GM20431 (cell line): ENCODE measurements around the gene GFRA1.

ENCODE experiments used
- in situ Hi-C: fragments of 300-500 bp; cut with MseI, MboI; formaldehyde crosslinking; loops from one replicate; pipeline ENCODE4 v1.15.0; 2020; ENCODE audit warnings: low sequenced_read_pairs; ENCODE audit not compliant: unreplicated experiment

The GFRA1 gene

DNA sequence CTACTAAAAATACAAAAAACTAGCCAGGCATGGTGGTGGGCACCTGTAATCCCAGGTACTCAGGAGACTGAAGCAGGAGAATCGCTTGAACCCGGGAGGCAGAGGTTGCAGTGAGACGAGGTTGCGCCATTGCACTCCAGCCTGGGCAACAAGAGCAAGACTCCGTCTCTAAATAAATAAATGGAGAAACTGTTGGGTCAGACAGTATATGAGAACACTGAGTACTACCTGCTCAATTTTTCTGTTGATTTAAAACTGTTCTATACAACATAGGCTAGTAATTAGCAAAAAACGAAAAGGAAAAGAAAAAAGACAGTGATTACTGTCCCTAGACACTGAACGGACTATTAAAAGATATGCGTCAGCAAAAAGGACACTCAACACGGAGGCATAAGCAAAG is 26.7 kb downstream of the GFRA1 start:
- in situ Hi-C loops: no loop called here

DNA sequence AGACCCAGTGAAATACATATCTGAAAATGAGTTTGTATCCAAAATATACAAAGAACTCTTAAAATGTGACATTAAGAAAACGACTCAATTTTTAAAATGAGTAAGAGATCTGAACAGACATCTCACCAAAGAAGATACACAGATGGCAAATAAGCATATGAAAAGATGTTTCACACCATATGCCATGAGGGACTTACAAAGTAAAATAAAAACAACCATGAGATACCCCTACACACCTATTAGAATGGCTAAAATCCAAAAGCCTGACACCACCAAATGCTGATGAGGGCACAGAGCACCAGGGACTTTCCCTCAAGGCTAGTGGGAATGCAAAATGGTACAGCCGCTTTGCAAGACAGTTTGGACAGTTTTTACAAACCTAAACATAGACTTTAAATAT is 27.9 kb downstream of the GFRA1 start:
- in situ Hi-C loops: no loop called here

DNA sequence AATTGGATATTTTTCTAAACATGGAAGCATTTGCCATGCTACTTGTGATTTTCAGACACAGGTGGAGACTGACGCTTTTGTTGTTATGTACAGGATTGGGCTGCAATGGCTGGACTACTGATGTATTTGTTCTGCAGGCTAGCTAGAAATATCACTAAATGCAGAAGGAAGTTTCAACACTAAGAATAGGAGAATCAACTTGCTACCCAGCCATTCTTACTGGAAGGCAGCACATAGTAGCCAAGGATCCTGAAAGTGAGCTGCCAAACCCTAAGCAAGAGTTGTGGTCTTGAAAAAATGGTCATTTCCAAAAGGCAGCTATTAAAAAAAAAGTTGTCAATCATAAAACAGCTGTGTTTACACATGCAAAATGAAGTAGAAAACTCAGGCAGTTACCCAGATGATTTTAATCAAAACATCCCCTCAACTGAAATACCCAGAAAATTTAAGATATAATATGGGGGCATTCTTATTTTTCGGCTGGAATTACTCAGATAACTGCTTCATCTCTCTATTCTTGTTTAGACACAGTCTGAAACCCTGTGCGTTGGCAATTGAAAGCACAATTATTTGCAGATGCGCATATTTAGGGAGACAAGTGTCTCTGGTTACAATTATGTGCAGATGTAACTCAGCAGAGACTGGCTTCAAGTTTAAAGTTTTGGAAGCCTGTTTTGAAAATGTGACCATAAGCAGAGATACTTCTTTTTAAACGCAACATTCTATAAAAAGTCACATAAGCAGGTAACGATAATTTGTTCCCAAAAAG is 31.2 kb downstream of the GFRA1 start:
- in situ Hi-C loops: no loop called here

DNA sequence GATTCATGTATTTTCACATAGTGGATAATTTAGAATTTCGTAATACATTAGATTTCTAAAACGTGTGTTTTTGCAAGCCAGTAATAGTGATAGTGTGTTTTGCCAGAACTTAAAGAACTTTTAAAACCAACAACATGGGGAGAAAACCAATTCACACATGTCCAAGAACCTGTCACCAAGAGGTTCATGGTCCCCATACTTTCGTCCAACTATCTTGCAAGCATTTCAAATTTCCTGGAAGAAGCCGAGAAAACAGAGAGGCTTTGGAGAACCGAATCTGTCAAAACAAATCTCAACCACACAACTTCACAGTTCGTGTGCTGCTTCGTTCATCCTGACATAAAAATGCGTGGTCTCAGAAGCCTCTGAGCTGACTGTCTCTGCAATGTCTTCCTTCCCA is 31.9 kb downstream of the GFRA1 start:
- in situ Hi-C loops: no loop called here

DNA sequence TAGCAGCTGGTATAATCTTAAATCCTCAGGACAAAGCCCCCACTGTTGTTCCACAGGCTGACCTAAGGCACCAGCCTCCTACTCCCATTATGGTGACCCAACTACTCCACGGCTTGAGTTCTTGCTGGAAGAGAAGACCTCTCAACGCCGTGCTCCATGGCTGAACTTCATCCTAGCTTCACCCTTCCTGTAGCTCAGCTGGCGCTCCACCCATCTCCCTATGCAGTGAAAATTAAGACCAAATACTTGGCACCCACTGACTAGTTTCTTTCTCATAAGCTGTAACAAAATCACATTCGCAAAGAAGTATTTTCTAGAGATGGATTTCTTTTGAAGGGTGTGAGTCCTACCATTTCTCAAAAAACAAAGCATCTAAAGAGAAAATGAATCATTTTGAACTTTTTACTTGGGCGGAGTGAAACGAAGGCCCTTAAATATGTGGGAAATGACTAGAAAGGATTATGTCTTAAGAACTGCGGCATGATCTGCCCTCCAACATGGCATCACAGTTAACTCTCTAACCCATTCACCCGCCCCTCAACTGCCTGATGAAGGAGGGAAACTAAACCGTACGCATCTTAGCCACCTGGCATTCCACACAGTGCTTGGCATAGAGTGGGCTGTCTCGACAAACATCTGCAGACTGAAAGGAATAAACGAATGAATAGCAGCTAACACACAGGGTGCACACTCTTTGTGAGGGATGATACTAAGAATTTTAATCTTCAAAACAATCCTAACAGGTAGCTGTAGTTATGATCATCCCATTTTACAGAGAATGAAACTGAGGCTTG is 32.7 kb downstream of the GFRA1 start:
- in situ Hi-C loops: no loop called here

DNA sequence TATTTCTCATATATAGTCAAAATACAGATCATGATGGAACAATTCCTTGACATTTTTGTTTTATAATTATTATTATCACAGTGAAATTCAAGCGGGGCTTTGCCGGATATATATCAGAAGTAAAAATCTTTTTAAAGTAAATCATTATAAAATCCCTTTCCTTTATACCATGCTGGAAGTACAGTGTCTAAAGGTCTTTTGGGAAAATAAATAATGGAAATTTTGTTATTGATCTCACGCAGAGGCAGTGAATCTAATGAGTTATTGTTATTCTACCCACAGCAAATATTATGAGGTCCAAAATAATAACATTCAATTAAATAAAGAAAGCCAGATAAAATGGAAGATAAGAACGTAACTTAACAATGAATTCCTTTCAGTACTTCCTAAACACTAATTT is 33.8 kb downstream of the GFRA1 start:
- in situ Hi-C loops: no loop called here

DNA sequence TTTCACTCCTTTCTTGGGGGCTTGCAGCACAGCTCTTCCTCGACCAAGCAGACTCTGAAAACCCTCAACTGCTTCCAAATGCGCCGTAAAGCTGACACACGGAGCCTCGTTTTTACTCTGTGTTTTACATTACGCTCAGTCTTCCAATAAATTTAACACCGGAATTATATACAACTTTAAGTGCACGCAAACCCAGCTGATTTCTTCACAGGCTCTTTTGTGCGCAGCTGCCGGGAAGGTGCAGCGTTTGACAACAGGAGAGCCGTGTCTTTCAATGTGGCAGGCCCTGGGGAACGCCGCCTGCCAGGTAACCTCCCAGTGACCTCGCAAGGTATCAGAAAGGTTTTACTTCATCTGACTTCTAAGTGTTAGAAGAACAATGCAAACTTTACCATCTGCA is 35.0 kb downstream of the GFRA1 start:
- in situ Hi-C loops: no loop called here

DNA sequence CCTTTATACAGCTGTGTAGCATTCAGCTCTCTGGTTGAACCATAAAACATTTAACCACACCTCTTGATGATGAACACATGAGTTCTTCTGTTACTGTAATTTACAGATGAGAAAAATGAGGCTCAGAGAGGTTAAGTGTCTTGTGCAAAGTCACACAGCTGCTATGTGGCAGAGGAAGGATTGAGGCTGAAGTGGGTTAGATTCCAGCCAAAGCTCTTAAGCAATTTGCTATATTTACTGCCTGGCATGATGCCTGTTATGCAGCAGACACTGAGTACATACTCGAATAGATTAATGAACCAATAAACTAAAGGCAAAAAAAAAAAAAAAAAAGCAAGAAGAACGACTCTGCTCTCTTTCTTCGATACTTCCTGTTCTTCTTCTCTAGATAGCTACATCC is 35.7 kb downstream of the GFRA1 start:
- in situ Hi-C loops: no loop called here

DNA sequence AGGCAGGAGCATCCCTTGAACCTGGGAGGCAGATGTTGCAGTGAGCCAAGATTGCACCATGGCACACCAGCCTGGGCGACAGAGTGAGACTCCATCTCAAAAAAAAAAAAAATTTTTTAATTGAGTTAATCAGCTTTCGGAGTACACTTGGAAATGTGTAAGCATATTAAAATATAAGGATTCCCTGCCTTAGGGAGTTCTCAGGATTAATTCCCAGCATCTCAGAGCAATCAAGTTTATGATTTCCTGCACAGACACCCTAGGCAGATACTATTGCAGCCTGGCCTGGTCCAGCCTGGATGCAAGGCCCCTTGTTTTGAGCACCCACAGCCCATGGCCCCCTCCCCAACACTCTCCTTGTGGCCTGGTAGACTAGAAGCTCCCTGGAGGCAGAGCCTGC is 39.8 kb downstream of the GFRA1 start:
- in situ Hi-C loops: no loop called here

DNA sequence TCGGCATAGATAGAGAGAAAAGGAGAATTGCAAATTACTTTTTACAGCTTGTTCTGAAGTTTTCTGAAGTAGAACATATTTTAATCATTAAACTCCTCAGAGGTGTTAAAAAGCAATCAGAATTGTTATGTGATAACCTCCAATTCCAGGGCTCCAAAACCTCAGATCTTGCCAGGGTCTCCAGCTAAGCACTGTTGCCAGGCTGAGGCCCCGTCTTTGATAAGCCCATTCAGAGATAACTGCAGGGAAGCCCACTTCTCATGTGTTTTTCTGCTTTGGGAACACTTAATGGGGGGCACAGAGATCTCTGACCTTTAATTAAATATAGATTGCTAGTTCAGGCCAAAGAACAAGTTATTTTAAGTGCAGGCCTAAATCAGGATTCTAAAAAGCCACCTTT is 40.4 kb downstream of the GFRA1 start:
- in situ Hi-C loops: no loop called here

DNA sequence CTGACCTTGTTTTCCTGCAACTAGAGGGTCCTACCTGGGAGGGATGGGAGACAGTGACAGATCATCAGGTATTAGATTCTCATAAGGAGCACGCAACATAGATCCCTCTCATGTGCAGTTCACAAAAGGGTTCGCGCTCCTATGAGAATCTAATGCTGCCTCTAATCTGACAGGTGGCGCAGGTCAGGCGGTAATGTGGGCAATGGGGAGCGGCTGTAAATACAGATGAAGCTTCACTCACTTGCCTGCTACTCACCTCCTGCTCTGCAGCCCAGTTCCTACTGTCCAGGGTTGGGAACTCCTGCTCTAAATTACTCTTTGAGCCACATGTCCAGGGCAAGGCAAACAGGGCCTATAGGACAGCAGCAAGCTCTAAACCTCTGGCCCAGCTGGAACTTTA is 46.2 kb downstream of the GFRA1 start:
- in situ Hi-C loops: no loop called here

DNA sequence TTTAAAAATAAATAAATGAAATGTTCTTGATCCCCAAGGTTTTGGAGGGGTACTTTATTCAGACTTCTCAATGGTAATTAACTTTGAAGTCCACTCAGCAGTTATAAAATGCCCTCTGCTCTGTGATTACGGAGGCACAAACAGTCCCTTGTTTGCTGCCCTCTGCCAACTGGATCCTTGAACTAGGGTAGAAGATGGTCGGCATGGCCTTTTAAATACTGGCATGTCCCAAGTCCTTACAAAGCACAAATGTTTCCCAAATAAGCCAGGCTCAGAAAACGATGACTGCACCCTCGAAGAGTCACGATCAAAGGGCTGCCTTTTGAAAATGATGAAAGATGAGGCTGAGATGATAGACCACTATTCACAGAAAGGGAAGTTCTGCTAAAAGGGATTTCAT is 47.0 kb downstream of the GFRA1 start:
- in situ Hi-C loops: no loop called here

DNA sequence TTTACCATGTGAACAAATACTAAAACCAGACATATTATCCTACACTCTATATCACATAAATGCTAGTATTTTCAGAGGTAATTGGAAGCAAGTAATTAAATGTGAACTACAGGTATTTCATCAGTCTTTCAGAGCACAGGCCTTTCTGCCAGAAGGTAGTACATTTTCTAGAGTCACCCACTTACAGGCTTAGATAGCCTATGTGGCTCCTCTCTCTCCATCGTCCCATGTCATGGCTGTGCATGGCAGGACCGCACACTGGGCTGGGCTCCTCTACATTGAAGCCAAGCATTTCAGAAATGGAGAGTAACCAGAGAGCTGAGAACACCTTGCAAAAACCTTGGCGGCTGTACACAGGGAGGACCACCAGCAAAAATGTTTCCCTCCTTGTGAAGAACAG is 49.7 kb downstream of the GFRA1 start:
- in situ Hi-C loops: no loop called here

DNA sequence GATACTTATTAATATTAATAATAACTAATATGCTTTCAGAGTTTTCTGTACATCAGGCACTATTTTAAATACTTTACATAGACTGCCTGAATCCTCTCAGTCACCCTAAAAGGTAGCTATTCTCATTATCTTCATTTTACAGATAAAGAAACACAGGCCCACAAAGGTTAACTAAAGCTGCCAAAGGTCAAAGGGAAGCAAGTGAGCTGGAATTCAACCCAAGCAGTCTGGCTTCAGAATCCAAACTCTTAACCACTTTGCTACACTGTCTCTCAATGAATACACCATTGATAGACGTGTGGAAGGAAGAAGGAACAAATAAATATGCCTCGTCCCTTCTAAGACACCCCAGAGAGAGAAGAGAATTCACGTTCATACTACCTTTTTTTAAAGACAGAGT is 52.0 kb downstream of the GFRA1 start:
- in situ Hi-C loops: no loop called here

DNA sequence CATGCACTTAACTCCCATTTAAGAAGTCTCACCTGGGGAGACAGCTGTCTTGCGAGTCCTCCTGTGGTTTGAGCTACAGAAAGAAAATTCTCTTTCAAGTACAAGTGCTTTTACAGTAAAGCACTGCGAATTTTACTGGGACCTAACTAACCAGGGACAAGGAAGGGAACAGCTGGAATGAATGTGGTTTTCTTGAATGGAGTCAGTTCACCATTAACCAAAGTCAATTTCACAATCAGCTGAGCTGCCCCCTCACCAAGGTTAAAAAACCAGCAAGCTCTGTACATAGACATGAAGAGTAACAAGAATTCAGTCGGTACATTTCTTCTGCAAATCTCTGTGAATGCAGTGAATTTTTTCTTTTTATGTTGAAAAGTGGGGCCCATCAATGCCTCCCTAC is 56.3 kb downstream of the GFRA1 start:
- in situ Hi-C loops: no loop called here

DNA sequence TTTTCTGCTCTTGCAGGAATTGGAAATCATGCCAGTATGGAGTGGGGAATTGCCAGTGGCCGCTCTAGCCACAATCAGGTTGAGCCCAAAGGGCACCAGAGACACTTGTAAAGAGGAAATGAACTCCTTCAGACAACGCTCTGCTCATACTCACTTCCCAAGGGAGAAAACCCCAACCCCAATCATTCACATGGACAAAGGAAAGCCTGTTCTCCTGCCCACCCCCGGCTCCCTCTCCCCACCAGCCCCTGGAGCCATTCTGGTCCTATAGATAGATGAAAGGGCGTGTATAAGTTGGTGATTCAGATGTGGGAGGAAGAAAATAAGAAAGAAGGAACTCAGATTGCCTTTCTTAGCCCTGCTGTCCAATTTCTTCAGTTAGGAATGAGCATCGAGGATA is 57.4 kb downstream of the GFRA1 start:
- in situ Hi-C loops: no loop called here

DNA sequence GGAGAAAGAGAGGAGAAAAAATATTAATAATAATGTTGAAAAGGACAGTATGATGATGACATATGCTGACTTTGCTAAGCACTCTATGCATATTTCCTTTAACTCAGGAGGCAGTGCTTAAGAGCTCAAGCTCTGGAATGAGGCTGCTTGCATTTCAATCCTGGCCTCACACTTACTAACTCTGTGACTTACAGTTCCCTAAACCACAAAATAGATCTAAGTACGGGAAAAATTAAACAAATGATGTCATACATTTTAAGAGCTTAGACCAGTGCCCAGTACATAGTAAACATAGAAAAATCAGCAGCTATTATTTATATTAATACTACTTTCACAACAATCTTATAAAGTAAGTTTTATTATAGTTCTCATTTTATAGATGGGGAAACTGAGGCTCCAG is 61.3 kb downstream of the GFRA1 start:
- in situ Hi-C loops: no loop called here

DNA sequence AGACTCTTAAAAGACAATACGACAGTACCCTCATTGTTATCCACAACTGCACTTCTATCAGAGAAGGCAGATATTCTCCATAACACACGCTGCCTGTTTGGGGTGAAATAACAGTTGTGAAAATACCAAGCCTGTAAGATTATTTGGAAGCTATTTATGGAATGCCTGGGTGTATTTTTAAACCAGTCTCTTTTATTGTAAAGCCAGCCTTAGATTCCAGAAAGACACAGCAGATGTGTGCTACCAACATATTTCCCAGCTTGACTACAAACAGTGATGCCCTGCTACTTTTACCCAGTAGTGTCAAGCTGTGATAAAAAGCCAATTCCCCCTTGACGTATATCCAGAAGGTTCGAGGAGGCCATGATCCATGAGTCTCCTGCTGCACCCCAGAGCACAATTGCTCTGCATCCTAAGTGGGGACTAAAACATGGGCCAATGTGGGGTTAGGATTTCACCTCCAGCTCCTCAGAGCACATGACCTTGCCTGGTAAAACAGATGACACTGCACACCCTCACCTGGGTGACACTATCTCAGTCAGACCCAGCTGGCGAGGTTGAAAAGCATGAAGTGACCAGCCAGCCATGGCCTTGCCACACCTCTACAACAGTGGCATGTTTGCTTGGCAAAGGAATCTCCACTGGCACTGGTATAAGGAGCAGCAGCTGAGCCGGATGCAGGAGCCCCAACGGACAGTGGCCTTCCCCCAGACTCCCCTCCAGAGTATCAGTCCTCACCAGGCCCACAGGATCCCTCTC is 62.2 kb downstream of the GFRA1 start:
- in situ Hi-C loops: no loop called here

DNA sequence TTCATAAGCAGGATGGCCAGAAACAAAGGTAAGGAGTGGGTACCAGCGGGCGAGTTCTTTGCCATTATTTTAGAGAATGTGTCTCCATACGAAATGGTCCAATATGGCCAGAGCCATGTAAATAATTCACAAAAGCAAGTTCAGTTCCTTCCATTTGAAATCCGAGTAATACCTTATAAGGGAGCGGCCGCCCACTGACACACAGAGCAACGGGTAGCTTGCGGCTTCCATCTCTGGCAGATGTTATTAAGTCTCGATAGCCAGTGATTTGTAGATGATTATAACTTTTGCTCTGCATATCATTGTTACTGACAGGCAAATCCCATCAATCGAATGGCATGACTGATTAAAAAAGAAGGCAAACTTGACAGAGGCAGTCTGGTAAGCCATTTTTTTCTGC is 63.2 kb downstream of the GFRA1 start:
- in situ Hi-C loops: no loop called here

DNA sequence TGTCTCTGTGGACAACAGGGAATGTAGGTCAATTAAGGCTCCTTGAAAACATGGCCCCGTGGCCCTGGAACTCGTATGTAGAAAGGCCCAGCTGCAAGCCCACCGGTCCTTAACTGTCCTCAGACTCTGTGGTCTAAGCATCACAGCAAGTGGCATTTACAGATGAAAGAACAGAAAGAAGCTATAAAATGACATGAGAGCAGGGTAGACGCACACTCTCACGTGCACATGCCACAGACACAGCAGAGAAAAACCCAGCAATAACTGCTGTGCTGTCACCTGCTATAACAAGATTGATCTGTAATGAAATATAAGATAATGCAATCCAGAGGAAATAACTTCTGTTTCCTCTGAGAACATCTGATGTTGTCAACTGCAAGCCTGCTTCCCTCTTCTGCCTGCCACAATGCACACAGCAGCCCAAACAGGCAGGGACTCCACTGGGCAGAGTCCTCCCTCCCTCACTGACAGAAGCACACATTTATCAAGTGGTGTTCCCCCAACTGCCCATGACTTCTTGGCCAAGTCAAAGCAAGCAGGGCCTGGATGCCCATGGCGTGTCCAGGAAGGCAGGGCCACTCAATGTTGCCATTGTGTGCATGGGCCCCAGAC is 63.9 kb downstream of the GFRA1 start:
- in situ Hi-C loops: no loop called here

DNA sequence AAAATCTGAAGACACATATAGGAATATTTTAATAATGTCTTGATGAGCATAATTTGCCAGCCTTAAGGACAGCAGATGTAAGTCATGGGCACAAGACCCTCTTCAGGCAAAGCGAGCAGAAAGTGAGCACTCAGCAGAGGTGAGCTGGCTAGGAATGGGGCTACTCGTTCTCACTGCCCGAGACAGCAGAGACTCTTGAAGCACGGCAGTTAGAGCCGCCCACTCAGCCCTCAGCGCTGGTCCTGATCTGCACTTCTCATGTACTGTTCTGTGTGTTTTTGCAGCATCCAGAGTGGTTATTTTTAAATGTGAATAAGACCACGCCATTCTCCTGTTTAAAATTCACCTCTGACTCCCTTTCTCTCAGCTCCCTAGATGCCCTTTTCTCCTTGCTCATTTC is 65.3 kb downstream of the GFRA1 start:
- in situ Hi-C loops: no loop called here
